ENCODE results near the gene LARGE1.

Gene LARGE1

GRCh38 chr22:33789690-33790253 lies 130.5 kb downstream of the LARGE1 start:
- no peak for DNase-seq (ENCODE audit: low read depth, low spot score)
- no peak overlapping the region for H3K27ac ChIP-seq

- no peak for DNase-seq (ENCODE audit: low read depth, low spot score)
- H3K27ac ChIP-seq: no peak overlapping the region
Observed at GRCh38 chr22:33788927-33789326, 131.3 kb downstream of the LARGE1 start.

GRCh38 chr22:33787645-33788456 lies 132.4 kb downstream of the LARGE1 start:
- DNase-seq (ENCODE audit: low read depth, low spot score): no peak
- no peak overlapping the region for H3K27ac ChIP-seq

- peak overlapping the region; percentile 57 for H3K27ac ChIP-seq
- no peak for DNase-seq (ENCODE audit: low read depth, low spot score)
Observed at GRCh38 chr22:33786149-33786548, 134.1 kb downstream of the LARGE1 start.

- peak; percentile 92 for DNase-seq (ENCODE audit: low read depth, low spot score)
Observed at GRCh38 chr22:33785283-33785968, 134.8 kb downstream of the LARGE1 start.

GRCh38 chr22:33781411-33781810 lies 138.9 kb downstream of the LARGE1 start:
- no peak overlapping the region for H3K27ac ChIP-seq
- DNase-seq (ENCODE audit: low read depth, low spot score): no peak

More at GRCh38 chr22:33785283-33785968, 134.8 kb downstream of the LARGE1 start:
- H3K27ac ChIP-seq: peak overlapping the region; percentile 57

GRCh38 chr22:33780531-33781136 lies 139.6 kb downstream of the LARGE1 start:
- H3K27ac ChIP-seq: no peak overlapping the region
- no peak for DNase-seq (ENCODE audit: low read depth, low spot score)

- no peak for DNase-seq (ENCODE audit: low read depth, low spot score)
- no peak overlapping the region for H3K27ac ChIP-seq
Observed at GRCh38 chr22:33779243-33779642, 141.0 kb downstream of the LARGE1 start.

GRCh38 chr22:33776491-33776890 lies 143.8 kb downstream of the LARGE1 start:
- H3K27ac ChIP-seq: no peak overlapping the region
- DNase-seq (ENCODE audit: low read depth, low spot score): no peak

GRCh38 chr22:33774781-33775180 lies 145.5 kb downstream of the LARGE1 start:
- no peak for DNase-seq (ENCODE audit: low read depth, low spot score)
- H3K27ac ChIP-seq: no peak overlapping the region

- DNase-seq (ENCODE audit: low read depth, low spot score): no peak
- no peak overlapping the region for H3K27ac ChIP-seq
Observed at GRCh38 chr22:33772745-33773144, 147.5 kb downstream of the LARGE1 start.

- no peak overlapping the region for H3K27ac ChIP-seq
- no peak for DNase-seq (ENCODE audit: low read depth, low spot score)
Observed at GRCh38 chr22:33771136-33771535, 149.1 kb downstream of the LARGE1 start.

GRCh38 chr22:33770723-33771122 lies 149.6 kb downstream of the LARGE1 start:
- no peak for DNase-seq (ENCODE audit: low read depth, low spot score)

GRCh38 chr22:33766091-33766490 lies 154.2 kb downstream of the LARGE1 start:
- H3K27ac ChIP-seq: no peak overlapping the region
- no peak for DNase-seq (ENCODE audit: low read depth, low spot score)

More at GRCh38 chr22:33770723-33771122, 149.6 kb downstream of the LARGE1 start:
- H3K27ac ChIP-seq: no peak overlapping the region

- no peak for DNase-seq (ENCODE audit: low read depth, low spot score)
- no peak overlapping the region for H3K27ac ChIP-seq
Observed at GRCh38 chr22:33758961-33759360, 161.3 kb downstream of the LARGE1 start.

- H3K27ac ChIP-seq: no peak overlapping the region
- no peak for DNase-seq (ENCODE audit: low read depth, low spot score)
Observed at GRCh38 chr22:33757802-33758483, 162.3 kb downstream of the LARGE1 start.

- no peak overlapping the region for H3K27ac ChIP-seq
- no peak for DNase-seq (ENCODE audit: low read depth, low spot score)
Observed at GRCh38 chr22:33757041-33757801, 163.1 kb downstream of the LARGE1 start.

GRCh38 chr22:33756508-33756949 lies 163.7 kb downstream of the LARGE1 start:
- no peak overlapping the region for H3K27ac ChIP-seq
- DNase-seq (ENCODE audit: low read depth, low spot score): no peak

- no peak for DNase-seq (ENCODE audit: low read depth, low spot score)
- H3K27ac ChIP-seq: no peak overlapping the region
Observed at GRCh38 chr22:33748714-33749113, 171.6 kb downstream of the LARGE1 start.

All from epithelial cell of prostate (primary cell).